NT2/D1 (cell line): ENCODE results near the gene CIAO2B.

ENCODE experiments used
- YY1 ChIP-seq: IDR thresholded peaks from 2 replicates; pipeline ENCODE4 v1.6.1; 2011; ENCODE audit not compliant: insufficient read length, insufficient read depth
- ZNF274 ChIP-seq: IDR thresholded peaks from 2 replicates; pipeline ENCODE4 v1.6.1; 2011; ENCODE audit warnings: mild to moderate bottlenecking, low read depth, low read length

DNA sequence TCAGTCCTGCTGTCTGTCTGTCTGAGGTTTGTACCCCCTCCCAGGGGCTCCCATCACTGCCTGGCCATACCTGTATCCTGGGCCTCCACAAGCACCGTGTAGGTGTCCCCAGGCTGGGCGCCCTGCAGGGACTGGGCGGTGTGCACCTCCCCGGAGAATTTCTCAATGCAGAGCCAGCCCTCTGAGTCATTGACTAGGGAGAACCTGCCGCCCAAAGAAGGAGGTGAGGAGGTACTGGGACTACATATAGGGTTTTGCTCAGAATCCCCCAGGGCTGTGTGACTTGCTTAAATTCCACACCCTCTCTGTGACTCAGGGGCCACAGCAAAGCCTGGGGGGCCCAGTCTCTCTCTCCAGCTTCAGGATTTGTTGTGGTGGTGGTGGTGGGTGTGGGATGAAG is 23.1 kb downstream of the CIAO2B start:
- TF ChIP-seq YY1 (no peak), ZNF274 (no peak)
